ENCODE results near the gene GBX2.

DNA sequence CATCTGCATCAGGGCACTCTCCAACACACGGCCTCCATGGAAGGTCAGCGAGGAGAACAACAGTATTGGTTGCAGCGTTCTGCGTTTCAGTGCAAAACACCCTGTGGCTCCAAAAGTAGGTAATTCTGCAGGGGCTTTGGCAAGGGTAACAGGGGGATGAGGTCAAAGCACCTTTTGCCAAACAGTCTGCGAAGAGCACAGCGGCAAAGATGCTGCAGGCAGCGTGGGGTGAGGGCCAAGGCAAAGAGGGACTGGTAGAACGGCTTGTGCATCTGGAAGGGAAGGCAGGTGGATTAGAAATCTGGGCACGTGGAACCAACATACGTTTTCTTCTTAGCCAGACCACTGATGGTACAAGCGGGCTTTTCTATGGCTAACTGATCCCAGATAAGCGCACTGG, 26.6 kb upstream of the GBX2 start:
- TF ChIP-seq TAF1 (CRISPR knock-in tag; IDR thresholded peaks at IDR 0.05) (no peak), FOXO1 (CRISPR knock-in tag; IDR thresholded peaks at IDR 0.05) (no peak), NPAS2 (CRISPR knock-in tag; IDR thresholded peaks at IDR 0.05; ENCODE audit: borderline replicate concordance) (no peak), POLR2A (IDR thresholded peaks at IDR 0.05; ENCODE audit: insufficient read depth in 1 of 2, low read depth in 2 of 2, low read length in 2 of 2) (no peak), PCBP2 (optimal IDR thresholded peaks at IDR 0.05; ENCODE audit: low read depth, low read length, poor library complexity, severe bottlenecking) (no peak), ZFP1 (CRISPR knock-in tag; IDR thresholded peaks at IDR 0.05) (no peak), ZNF709 (CRISPR knock-in tag; IDR thresholded peaks at IDR 0.05) (no peak), PTBP1 (IDR thresholded peaks at IDR 0.05; ENCODE audit: low read depth, low read length, poor library complexity, severe bottlenecking) (no peak)
- TF ChIP-seq, protein P1, sequence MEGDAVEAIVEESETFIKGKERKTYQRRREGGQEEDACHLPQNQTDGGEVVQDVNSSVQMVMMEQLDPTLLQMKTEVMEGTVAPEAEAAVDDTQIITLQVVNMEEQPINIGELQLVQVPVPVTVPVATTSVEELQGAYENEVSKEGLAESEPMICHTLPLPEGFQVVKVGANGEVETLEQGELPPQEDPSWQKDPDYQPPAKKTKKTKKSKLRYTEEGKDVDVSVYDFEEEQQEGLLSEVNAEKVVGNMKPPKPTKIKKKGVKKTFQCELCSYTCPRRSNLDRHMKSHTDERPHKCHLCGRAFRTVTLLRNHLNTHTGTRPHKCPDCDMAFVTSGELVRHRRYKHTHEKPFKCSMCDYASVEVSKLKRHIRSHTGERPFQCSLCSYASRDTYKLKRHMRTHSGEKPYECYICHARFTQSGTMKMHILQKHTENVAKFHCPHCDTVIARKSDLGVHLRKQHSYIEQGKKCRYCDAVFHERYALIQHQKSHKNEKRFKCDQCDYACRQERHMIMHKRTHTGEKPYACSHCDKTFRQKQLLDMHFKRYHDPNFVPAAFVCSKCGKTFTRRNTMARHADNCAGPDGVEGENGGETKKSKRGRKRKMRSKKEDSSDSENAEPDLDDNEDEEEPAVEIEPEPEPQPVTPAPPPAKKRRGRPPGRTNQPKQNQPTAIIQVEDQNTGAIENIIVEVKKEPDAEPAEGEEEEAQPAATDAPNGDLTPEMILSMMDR (CRISPR knock-in tag; IDR thresholded peaks at IDR 0.05) = no peak
- TF ChIP-seq, protein P2, sequence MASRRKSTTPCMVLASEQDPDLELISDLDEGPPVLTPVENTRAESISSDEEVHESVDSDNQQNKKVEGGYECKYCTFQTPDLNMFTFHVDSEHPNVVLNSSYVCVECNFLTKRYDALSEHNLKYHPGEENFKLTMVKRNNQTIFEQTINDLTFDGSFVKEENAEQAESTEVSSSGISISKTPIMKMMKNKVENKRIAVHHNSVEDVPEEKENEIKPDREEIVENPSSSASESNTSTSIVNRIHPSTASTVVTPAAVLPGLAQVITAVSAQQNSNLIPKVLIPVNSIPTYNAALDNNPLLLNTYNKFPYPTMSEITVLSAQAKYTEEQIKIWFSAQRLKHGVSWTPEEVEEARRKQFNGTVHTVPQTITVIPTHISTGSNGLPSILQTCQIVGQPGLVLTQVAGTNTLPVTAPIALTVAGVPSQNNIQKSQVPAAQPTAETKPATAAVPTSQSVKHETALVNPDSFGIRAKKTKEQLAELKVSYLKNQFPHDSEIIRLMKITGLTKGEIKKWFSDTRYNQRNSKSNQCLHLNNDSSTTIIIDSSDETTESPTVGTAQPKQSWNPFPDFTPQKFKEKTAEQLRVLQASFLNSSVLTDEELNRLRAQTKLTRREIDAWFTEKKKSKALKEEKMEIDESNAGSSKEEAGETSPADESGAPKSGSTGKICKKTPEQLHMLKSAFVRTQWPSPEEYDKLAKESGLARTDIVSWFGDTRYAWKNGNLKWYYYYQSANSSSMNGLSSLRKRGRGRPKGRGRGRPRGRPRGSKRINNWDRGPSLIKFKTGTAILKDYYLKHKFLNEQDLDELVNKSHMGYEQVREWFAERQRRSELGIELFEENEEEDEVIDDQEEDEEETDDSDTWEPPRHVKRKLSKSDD (CRISPR knock-in tag; IDR thresholded peaks at IDR 0.05; ENCODE audit: low read depth) = no peak
- TF ChIP-seq, protein P3, sequence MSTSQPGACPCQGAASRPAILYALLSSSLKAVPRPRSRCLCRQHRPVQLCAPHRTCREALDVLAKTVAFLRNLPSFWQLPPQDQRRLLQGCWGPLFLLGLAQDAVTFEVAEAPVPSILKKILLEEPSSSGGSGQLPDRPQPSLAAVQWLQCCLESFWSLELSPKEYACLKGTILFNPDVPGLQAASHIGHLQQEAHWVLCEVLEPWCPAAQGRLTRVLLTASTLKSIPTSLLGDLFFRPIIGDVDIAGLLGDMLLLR (CRISPR knock-in tag; IDR thresholded peaks at IDR 0.05) = no peak
